NCI-H2196 (cell line): ENCODE measurements around the gene SLC23A2.
"Not testable (repeated sequence)": the region's sequence is repeated elsewhere in the genome, so short reads cannot be mapped to it uniquely, and the experiment has no call there.

Source experiments
- DNase-seq: peaks from one replicate; lab custom pipeline; 2025; ENCODE audit not compliant: unreplicated experiment; lab: John Stamatoyannopoulos, UW

The SLC23A2 gene

DNA sequence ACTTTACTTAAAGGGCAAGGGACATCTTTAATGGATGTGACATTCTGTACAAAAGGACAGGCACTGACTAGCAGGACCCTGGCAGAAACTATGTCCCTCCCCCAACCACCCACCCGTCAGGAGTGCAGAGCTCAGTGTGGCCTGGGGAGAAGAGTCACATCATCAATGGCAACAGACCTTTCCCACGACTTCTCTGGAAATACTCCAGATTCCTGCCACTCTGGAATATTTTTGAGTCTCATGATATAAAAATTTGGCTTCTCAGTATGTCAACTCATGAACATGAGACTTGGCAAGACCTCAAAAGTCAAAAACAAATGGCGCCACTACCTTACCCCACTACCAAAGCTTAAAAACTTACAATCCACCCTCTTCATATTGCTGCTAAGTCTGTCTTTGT lies 118.3 kb downstream of the SLC23A2 start:
- DNase-seq = no peak

DNA sequence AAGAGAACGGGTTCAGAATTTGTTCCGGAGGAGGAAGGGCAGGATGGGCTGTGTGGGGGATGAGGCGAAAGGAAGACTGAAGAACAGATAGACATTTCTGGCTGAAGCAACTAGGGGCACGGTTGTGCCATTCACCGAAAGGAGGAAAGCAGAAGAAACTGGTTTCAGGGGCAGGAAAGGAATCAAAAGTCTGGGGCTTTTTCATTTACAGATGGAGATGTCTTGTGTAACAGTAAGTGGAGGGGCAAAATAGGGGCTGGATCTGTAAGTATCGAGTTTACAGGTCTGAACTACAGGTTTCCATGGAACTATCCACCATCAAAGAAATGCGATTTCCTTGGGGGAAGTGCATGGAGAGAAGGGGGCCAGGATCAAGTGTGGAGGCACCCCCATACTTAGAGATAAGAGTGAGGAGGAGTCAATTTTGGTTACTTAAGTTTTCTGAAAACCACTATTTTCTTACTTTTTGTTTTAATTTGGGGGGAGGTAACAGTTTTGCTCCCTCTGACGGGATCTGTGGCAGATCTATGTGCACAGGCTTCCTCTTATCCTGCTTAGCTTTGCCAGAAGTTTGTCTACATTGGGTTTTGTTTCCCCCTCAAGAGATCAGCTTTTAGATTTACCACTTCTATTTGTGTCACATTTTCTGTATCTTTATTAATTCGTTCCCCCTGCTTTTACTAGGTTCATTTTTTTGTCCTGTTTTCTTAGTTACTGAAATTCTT lies 120.1 kb downstream of the SLC23A2 start:
- DNase-seq = no peak

DNA sequence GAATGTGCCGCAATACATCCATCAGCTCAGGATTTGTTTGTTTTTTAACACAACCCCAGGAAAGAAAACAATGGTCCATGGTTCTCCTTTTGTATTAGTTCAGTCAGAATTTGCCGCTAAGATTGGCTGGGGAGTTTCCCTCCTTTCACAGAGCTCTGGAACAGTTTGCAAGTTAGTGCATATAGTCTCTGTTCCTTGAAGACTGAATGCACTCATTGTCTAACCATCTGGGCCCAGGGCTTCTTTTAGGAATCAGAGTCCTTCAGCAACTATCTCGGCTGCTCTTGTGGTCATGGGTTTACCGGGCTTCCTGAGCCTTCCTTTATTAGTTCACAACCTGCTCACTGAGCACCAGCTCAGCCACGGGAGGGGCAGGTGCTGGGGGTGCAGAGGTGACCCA lies 121.3 kb downstream of the SLC23A2 start:
- DNase-seq = no peak

DNA sequence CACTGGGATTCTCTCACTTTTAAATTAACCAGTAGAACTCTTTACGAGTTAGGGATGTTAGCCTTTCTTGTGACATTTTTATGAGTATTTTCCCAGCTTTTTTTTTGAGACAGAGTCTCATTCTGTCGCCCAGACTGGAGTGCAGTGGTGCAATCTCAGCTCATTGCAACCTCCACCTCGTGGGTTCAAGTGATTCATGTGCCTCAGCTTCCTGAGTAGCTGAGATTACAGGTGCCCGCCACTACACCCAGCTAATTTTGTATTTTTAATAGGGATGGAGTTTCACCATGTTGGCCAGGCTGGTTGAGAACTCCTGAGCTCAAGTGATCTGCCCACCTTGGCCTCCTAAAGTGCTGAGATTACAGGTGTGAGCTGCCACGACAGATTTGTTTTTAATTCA lies 123.2 kb downstream of the SLC23A2 start:
- not testable (repeated sequence) for DNase-seq

DNA sequence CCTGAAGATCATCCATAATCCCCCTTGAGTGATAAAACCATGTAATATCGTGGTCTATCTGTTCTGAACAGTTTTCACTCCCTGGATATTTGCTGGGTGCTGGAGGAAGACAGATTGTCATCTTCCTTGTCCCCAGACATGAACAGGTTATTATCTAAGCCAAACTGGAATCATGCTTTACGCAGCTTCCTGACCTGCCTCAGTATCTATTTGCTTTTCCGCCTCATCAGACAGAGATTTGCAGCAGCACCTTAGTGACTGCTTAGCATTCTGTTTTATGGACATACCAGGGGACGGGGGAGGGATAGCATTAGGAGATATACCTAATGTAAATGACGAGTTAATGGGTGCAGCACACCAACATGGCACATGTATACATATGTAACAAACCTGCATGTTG lies 124.6 kb downstream of the SLC23A2 start:
- DNase-seq = no peak

DNA sequence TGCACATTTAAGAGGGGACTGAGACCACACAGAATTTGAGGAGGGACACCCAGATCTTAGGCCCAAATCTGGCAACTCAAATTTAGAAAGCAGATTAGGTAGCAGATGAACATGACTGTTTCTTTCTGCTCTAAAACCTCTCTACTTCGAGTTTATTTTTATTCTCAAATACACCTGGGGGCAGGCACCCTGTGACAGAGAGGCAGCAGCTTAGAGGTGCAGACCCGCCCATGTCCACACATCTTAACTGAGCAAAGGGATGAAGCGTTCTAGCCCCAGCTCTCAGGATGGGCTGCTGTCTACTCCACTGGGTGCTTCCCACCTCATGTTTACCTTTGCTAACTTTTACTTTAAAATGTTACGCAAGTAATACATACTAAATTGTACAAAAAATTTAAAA lies 125.0 kb downstream of the SLC23A2 start:
- no peak for DNase-seq

DNA sequence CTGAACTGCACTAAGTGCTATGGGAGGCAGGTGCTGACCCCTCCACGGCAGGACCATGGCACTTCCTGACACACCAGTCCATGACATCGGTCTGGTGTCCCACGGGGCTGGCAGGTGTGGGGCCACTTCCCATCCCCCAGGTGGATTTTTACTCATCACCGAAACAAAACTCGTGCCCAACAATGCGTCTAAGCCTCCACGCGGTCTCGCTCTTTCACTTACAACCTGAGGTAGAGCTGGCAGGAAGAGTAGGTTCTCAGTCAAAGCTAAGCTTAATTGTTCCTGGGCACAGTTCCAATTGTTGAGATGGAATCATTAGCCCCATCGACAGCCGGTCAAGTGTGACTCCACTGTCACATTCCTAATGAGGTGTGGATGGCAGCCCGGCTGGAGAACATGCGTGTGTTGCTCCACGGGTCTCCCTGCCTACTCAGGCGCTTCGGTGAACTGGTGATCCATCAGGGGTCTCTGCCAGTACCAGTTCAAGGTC lies 125.7 kb downstream of the SLC23A2 start:
- DNase-seq = peak; percentile 88

DNA sequence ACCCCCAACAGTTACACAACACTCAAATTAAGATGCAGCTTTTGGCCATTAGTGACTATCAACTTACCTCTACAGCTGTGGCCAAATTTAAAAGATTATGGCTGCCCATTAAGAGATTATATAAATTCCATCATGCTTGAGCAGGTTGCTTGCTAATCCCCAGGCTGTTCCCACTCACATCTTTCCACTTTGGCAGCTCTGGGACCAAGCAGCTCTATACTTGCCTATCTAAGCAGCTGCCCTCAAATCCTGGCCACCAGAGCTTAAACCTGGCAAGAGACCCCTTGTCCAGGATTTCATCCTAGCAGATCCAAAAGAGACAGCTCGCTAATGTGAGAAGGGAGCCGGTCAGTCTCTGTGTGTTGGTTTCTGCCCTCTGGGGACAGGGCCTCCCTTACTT lies 127.9 kb downstream of the SLC23A2 start:
- DNase-seq = no peak

DNA sequence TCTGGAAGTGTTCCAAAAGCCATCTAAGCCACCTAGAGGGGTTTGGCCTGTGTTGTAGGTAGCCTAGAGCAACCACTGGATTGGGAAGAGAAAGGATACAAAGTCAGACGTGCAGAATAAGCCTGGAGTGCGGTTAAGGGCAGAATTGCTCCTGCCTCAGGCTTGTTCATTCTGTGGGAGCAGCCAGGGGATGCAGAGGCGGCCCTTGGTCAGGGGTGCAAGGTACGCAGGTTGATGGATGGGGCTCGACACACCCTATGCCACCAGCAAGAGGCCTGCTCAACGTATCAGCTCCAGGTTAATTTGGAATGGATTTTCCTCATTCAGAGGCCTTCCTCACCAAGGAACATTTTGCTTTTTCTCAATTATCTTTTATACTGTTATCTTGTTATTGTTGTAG lies 129.8 kb downstream of the SLC23A2 start:
- DNase-seq = no peak

DNA sequence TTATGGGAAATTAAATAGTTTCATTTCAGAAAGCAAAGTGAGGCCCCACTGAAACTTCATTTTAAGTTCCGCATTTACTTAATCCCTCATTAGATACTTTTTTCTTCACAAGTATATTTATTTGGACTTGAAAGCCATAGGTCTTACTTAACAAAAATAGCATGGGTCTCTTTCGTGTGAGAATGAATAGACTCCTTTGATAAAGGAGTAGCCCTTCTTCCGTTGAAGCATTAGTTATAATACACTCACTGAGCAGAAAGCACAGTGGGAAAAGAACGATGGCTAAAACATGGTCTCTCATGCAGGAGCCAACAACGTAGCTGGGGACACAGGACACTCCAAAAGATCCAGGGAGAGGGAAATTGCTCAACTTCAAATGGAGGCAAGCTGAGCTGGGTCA lies 130.4 kb downstream of the SLC23A2 start:
- DNase-seq = no peak

DNA sequence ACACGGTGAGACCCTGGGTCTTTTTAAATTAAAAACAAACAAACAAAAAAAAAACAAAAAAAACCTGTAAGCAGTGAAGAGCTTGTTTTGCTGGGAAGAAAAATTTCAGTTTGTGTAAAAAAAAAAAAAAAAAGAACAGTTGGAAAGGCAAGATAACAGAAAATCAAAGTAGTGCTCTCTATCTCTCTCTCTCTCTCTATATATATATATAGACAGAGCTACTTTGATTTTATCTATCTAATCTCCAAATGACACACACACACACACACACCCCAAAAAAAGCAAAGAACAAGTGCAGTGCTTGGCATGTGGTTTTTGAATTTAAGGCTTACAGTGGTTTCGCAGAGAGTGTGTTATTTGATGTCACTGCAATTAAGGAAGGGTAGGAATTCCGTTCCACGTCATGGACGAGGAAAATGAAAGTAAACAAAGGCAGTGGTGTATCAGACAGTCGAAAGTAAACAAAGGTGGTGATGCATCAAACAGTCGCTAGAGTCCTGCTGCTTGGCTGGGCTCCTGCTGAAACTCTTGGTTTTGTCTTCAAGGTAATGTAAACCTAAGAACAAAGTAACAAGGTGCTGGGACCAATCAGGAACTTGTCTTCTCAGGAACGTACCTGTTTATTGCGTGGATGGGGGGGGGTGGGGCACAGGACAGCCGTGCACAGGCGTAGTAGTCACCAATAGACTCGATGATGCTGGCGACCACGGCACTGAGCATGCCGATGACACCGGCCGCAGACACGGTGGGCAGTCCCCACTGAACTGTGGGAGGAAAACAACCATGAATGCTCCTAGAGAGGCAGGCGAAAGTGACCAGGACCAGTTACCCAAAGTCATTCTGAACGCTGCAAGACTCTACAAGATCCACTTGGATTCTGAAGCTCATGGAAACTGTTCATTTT lies 131.8 kb downstream of the SLC23A2 start:
- DNase-seq = peak; percentile 46

DNA sequence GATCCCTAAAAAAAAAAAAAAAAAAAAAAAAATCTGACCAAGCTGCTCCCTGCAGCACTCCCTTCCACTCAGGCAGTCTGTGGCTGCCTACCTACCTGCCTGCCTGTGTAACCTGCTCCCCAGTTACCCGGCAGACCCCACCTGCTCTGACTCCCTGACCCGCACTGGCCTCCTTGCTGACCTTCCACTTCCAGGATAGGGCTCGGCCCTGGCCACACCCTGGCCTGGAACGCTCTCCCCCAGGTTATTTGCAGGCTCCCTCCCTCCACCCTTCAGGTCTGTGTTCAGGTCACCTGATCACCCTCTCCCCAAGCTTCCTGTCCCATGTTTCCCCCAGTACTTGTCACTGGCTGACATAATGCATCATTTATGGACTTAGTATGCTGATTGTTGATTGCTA lies 134.3 kb downstream of the SLC23A2 start:
- DNase-seq = no peak

DNA sequence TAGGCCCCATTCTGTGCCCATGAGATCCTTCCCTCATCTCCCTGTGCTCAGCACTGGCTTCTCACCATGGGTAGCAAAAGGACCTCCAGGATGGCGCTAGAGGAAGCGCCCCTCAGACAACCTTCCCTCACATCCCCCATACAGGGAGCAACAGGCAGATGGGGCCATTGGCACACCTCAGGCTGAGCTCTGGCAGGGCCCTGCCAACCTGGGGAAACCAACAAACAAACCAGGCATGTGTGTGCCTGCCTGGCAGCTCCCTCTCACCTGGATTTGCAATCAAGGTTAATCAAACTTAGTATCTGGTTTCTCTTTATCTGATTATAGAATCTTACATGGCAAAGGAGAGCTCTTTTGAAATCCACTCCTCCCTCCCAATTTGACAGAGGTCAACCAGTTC lies 134.9 kb downstream of the SLC23A2 start:
- DNase-seq = peak; percentile 40

DNA sequence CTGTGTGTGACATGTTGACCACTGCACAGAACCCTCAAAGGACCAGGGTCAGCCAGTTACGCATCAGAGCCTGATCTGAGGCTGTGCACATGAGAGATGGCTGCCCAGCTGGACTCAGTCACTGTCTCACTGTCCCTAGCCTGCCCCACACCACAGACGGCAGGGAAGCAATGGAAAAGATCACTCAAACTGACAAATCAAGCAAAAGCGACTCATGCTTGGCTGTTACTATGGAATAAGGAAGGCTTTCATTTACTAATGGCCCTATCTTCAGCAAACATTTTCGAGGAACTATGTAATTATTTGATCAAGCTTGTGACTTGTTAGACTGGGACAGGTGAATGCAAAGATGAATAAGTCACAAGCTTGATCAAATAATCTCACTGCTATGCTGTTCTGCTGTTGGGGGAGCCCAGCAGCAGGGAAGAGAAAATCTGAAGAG lies 137.0 kb downstream of the SLC23A2 start:
- DNase-seq = no peak

DNA sequence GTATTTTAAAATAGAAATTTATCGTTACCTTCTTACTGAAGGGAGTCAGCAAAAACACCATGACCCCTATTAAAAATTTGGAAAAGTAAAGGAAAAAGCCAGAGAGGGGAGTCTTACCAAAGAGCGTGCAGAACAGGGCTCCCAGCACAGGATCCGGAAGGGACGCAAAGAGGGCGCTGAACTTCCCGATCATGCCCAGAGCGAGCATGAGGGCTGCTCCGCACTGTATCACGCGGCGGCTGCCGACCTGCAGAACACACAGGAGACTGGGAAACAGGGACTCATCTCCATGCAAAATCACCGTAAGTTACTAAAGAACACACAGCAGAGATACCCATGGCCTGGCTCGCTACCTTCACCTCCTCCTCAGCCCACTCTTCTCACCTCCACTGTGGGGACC lies 138.6 kb downstream of the SLC23A2 start:
- no peak for DNase-seq

DNA sequence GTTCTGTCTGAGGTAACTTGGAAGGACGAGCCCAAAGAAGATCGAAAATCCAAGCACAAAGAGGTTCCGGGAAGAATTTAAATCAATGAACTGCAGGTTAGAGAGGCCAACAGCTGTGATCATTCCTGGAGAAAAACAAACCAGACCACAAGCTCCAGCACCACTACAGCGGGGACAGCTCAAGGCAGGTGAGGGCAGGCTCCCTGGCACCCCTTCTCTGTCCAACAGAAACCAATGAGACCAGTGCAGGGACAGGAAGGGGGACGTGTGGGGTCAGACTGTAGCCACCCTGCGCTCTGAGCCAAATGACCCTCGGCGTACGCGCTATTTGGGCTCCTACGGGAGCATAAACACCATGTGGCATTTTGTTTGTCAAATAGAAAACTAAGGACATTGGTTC lies 139.3 kb downstream of the SLC23A2 start:
- no peak for DNase-seq

DNA sequence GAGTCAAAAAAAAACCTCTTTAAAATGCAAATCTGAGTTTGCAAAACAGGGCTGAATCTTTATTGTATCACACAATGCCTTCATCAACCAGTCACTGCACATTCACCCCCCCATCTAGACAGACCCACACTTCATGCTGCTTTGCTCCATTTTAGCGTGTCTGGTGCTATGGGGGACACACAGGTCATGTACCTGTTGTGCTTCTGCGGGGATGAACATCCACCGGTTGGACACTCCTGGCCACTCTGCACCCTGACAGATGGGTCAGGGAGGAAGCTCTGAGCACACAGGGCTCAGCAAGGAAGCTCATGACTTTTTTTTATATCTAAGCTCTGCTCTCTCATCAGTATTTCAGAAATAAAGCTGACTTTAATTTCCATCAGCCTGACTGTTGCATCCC lies 143.3 kb downstream of the SLC23A2 start:
- no peak for DNase-seq

DNA sequence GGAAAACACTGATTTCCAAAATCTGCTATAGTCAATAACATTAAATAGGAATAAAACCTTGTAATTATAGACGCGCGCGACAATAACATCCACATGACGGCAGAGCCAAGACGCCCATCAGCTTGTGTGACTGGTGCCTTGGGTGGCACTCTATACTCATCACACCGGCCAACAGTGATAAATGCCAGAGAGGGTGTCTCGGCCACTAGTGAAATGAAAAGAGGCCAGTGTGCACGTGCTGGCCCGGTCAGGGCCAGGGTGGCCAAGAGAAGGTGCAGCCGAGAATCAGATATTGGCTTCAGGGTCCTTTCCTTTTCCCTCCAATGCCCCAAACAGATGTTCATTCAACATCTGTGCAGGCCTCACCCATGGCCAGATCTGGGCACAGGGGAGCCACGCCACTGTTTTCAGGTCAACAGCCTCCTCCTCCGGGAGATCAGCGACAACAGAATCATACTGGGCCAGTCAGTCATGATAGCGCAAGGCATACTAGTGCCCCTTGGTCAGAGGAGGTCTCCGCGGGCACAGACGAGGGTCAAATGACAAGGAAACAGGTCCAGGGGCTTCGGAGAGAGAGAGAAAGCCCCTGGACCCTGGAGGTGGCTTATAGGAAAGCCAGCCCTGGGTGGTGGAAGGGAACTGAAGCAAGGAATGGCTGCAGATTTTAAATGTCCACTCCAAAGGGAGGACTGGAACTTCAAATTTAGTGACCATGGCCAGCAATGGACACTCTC lies 145.1 kb downstream of the SLC23A2 start:
- DNase-seq = no peak

DNA sequence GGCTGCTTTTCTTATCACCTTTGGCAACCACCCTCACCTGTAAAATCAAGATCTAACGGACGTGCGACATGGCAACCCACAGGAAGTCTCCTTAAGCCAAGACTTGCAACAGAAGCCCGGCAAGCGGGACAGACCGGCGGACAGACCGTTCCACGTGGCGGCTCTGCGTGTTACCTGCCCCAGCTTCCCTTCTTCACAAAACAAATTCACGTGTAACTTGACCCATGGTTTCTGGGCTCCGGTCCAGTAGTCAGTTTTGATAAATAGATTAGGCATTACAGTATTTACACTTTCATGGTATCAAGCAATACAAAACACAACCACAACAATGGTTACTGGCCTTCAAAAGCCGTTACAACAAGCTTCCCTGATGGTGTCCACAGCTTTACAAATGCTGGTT lies 145.8 kb downstream of the SLC23A2 start:
- DNase-seq = peak; percentile 7

DNA sequence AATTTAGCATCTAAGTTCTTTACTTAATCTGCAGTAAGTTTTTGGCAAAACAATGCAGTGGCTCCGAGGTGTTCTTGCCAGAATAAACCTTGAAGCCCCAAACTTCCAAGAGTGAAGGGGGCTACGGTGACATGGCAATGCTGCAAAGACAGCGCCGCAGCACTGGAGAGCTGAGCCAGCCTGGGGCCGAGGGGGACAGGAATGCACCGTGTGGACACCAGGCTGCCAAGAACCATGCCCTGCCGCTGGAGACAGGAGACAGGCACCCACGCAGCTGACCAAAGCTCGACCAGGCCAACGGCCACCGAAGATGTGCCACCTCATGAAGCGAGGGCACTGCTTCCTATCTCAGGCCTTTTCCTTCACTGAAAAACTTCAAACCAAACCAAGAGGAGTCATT lies 146.2 kb downstream of the SLC23A2 start:
- DNase-seq = no peak

DNA sequence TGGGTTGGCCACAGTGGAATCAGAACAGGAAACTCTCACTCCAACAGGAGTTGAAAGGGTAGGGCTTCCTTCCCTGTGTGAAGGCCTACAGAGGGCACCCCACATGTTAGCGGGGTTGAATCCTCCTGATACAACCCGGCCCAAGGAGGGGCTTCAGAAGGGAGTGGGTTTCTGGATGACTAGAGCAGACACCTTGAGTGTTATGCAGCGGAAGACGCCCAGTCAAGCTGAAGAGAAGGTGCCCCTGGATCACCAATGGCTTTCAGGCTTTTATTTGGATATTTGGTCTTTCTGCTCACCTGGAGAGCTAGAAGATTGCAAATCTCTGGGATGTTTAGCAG lies 146.8 kb downstream of the SLC23A2 start:
- no peak for DNase-seq
